DND-41 (cell line): Measurements from ENCODE around the gene GNA14.

Experiments
- ATAC-seq: fragments of 200-7000 bp; cut with Tn5 transposase; 3 replicates; pipeline ENCODE4 v1.9.1; 2021; ENCODE audit warnings: low read depth; ENCODE audit not compliant: insufficient read depth
- DNase-seq: peaks from one replicate; pipeline ENCODE4 v3.0.0-alpha.2; 2020
- H2AFZ ChIP-seq: 2 replicates; pipeline ENCODE4 v1.6.0; 2012; ENCODE audit warnings: low read depth, low read length
- H3K27ac ChIP-seq: 2 replicates; pipeline ENCODE4 v1.5.1; 2012; ENCODE audit warnings: low read length, inconsistent platforms
- H3K27me3 ChIP-seq: fragments of 200-600 bp; sonication (generic); 2 replicates; pipeline ENCODE4 v1.6.0; 2012; ENCODE audit warnings: low read length, mild to moderate bottlenecking, inconsistent platforms; ENCODE audit not compliant: insufficient read depth, poor library complexity
- H3K36me3 ChIP-seq: 2 replicates; pipeline ENCODE4 v1.5.1; 2012; ENCODE audit warnings: low read length, inconsistent platforms; ENCODE audit not compliant: insufficient read depth
- H3K4me1 ChIP-seq: 2 replicates; pipeline ENCODE4 v1.5.1; 2012; ENCODE audit warnings: mild to moderate bottlenecking, low read length; ENCODE audit not compliant: insufficient read depth
- H3K4me2 ChIP-seq: 2 replicates; pipeline ENCODE4 v1.6.0; 2012; ENCODE audit warnings: mild to moderate bottlenecking, moderate library complexity, low read length, inconsistent platforms; ENCODE audit not compliant: insufficient read depth
- H3K4me3 ChIP-seq, 2 experiments: fragments of 200-600 bp in 1 of 2; shearing (Covaris generic) in 1 of 2; 2 replicates each; pipeline ENCODE4 v1.5.1; 2012 to 2016; ENCODE audit warnings: inconsistent platforms in 2 of 2, low read length in 2 of 2, mild to moderate bottlenecking in 2 of 2, low read depth in 1 of 2, moderate library complexity in 1 of 2
- H3K79me2 ChIP-seq: 2 replicates; pipeline ENCODE4 v1.6.0; 2012; ENCODE audit warnings: low read length, inconsistent platforms; ENCODE audit not compliant: insufficient read depth
- H3K9ac ChIP-seq: 2 replicates; pipeline ENCODE4 v1.6.0; 2012; ENCODE audit warnings: low read depth, mild to moderate bottlenecking, inconsistent platforms, low read length, moderate library complexity
- H3K9me3 ChIP-seq: 2 replicates; pipeline ENCODE4 v1.5.1; 2012; ENCODE audit warnings: low read length, moderate library complexity, mild to moderate bottlenecking, inconsistent platforms; ENCODE audit not compliant: insufficient read depth, severe bottlenecking
- H4K20me1 ChIP-seq: 2 replicates; pipeline ENCODE4 v1.6.0; 2012; ENCODE audit warnings: low read length; ENCODE audit not compliant: insufficient read depth
- CTCF ChIP-seq: IDR thresholded peaks from 2 replicates; pipeline ENCODE4 v1.5.1; 2012; ENCODE audit warnings: borderline replicate concordance, low read length, moderate library complexity, mild to moderate bottlenecking; ENCODE audit not compliant: poor library complexity, severe bottlenecking; ENCODE audit errors: extremely low read depth
- EZH2 ChIP-seq: IDR thresholded peaks from 3 replicates; pipeline ENCODE4 v1.6.1; 2012; ENCODE audit warnings: borderline replicate concordance, low read depth, mild to moderate bottlenecking, moderate library complexity, low read length, inconsistent platforms; ENCODE audit not compliant: severe bottlenecking

GNA14 gene

GRCh38 chr9:77386187-77386586, 261.9 kb downstream of the GNA14 start:
- no peaks in the 10 kb centered on the region for H3K4me1 ChIP-seq
- no peaks in the 10 kb centered on the region for H3K9me3 ChIP-seq
- H4K20me1 ChIP-seq = no peaks in the 10 kb centered on the region
- H3K79me2 ChIP-seq = no peaks in the 10 kb centered on the region
- ATAC-seq = no peak
- TF ChIP-seq CTCF (no peak), EZH2 (no peak)
- H3K36me3 ChIP-seq = peaks cover 15% of the 10 kb centered on the region; the same call in 1 of the 2 replicates
- no peak overlapping the region for H3K9ac ChIP-seq
- DNase-seq = no peak
- no peak overlapping the region for H3K27ac ChIP-seq
- no peaks in the 10 kb centered on the region for H3K27me3 ChIP-seq
- H2AFZ ChIP-seq = no peak overlapping the region
- no peak overlapping the region for H3K4me2 ChIP-seq
- no peak overlapping the region for H3K4me3 ChIP-seq

GRCh38 chr9:77384406-77384805, 263.7 kb downstream of the GNA14 start:
- no peak overlapping the region for H3K27ac ChIP-seq
- no peak for DNase-seq
- no peak for ATAC-seq

DNA sequence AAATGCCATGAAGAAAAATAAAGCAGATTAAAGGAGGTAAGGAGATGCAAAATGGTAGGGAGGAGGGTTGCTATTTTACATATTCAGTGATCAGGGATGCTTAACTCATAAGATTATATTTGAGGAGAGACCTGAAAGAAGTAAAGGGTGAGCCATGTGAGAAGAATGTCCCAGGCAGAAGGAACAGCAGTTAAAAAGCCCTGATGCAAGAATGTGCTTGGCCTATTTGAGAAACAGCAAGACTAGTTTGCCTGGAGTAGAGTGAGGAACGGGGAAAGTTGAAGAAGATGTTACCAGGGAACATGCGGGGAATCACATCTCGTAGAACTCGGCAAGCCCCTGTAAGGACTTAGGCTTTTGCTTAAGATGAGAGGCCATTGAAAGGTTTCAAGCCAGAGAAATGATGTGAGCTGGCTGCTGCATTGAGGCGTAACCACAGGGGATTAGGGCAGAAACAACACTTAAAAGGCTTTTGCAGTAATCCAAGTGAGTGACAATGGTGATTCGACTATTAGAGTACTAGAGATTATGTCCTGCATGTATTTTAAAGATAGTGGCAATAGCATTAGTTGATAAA, 272.1 kb downstream of the GNA14 start:
- no peak; the same call in 2 of the 3 replicates for ATAC-seq
- TF ChIP-seq EZH2 = no peak
- no peak for TF ChIP-seq CTCF
- no peaks in the 10 kb centered on the region for H3K9me3 ChIP-seq
- no peaks in the 10 kb centered on the region for H4K20me1 ChIP-seq
- no peak overlapping the region for H3K9ac ChIP-seq
- no peak overlapping the region for H2AFZ ChIP-seq
- H3K4me2 ChIP-seq = no peak overlapping the region
- H3K4me3 ChIP-seq = no peak overlapping the region
- peaks cover 10% of the 10 kb centered on the region for H3K36me3 ChIP-seq
- no peak for DNase-seq
- H3K4me1 ChIP-seq = no peaks in the 10 kb centered on the region
- no peak overlapping the region for H3K27ac ChIP-seq
- no peaks in the 10 kb centered on the region for H3K79me2 ChIP-seq
- H3K27me3 ChIP-seq = no peaks in the 10 kb centered on the region

More at GRCh38 chr9:77384406-77384805, 263.7 kb downstream of the GNA14 start:
- H3K79me2 ChIP-seq = no peaks in the 10 kb centered on the region
- H3K9me3 ChIP-seq = no peaks in the 10 kb centered on the region
- TF ChIP-seq EZH2 = no peak
- TF ChIP-seq CTCF = no peak
- no peak overlapping the region for H2AFZ ChIP-seq
- H3K9ac ChIP-seq = no peak overlapping the region
- H3K4me2 ChIP-seq = no peak overlapping the region
- H4K20me1 ChIP-seq = no peaks in the 10 kb centered on the region
- peaks cover 15% of the 10 kb centered on the region; the same call in 1 of the 2 replicates for H3K36me3 ChIP-seq
- no peak overlapping the region for H3K4me3 ChIP-seq
- H3K4me1 ChIP-seq = no peaks in the 10 kb centered on the region
- H3K27me3 ChIP-seq = no peaks in the 10 kb centered on the region
